Pancreas (tissue), 10 donors: ENCODE measurements around the gene ZFAND2B. TPM values are rescaled to one million over a fixed set of nuclear protein-coding genes. Genes with fewer than 3 reads are reported as not detected.

ENCODE experiments used
- ATAC-seq, 4 donors: fragments of 200-7000 bp; cut with Tn5 transposase; one replicate each; pipeline versions ENCODE4 v1.8.0 to v1.9.1; 2020; ENCODE audit warnings: mild to moderate bottlenecking in 4 of 4, moderate library complexity in 4 of 4
- DNase-seq, 6 donors: peaks; one replicate each; pipeline ENCODE4 v3.0.0-alpha.2; 2020
- FAIRE-seq: peaks from 2 replicates; lab custom pipeline; 2012; peaks lifted over from hg19 to GRCh38; lab: Jason Lieb, UNC
- H3K27ac ChIP-seq, 4 donors: fragments of 200-600 bp; sonication (generic); 1 replicate in 3 of 4; 2 replicates in 1 of 4; pipeline versions ENCODE4 v1.5.0 to v1.8.0; 2020
- H3K27me3 ChIP-seq, 4 donors: fragments of 200-600 bp; one replicate each; pipeline ENCODE4 v1.8.0; 2021
- H3K36me3 ChIP-seq, 3 donors: fragments of 200-600 bp; sonication (generic) in 1 of 3; one replicate each; pipeline versions ENCODE4 v1.5.0 to v1.8.0; 2020 to 2021
- H3K4me1 ChIP-seq, 3 donors: fragments of 200-600 bp; one replicate each; pipeline ENCODE4 v1.8.0; 2021
- H3K4me3 ChIP-seq, 4 donors: fragments of 200-600 bp; sonication (generic) in 2 of 4; one replicate each; pipeline versions ENCODE4 v1.5.0 to v1.8.0; 2020 to 2021
- H3K9me3 ChIP-seq, 4 donors: fragments of 200-600 bp; one replicate each; pipeline ENCODE4 v1.8.0; 2021
- CTCF ChIP-seq, 4 donors: fragments of 200-600 bp; sonication (generic) in 3 of 4; IDR thresholded peaks; one replicate each; pipeline versions ENCODE4 v1.5.0 to v1.8.0; 2021; ENCODE audit warnings: antibody characterized with exemption in 4 of 4
- WGBS, 2 donors: extraction: QIAGEN DNeasy Blood & Tissue Kit; methylation state at CpG; one replicate each; pipeline ENCODE4 v1.1.7; 2013; 5-methylcytosine and 5-hydroxymethylcytosine counted together
- intact Hi-C, 3 donors: fragments of 100-400 bp; cut with DNase I; formaldehyde crosslinking; loops; one replicate each; pipeline versions ENCODE4 v1.11.1 to v1.14.2; 2022
- polyA plus RNA-seq, 2 donors: library from polyadenylated mRNA; stranded (reverse); fragments of 200-250 nt; gene quantifications; one replicate each; pipeline ENCODE4 v1.2.3, GENCODE V29; 2013
- total RNA-seq, 6 donors: library from RNA; stranded (reverse); fragmentation: NEBNext Ultra II Directional in 4 of 6; extraction: Animal tissue kit (Norgen Biotek cat#: 25700) in 4 of 6; gene quantifications; one replicate each; pipeline versions ENCODE4 v1.2.1 to v1.2.4, GENCODE V29; 2021 to 2023
- donor health status: healthy with polysubstance abuse.
- donor health status: DM: no; HTN: no; CAD: no; lungs with moderate emphysema.
- donor health status: DM: no; HTN: no; CAD: no.
- donor health status: control.
- donor health status: control.
- donor health status: Bipolar disorder and iron deficiency.
- donor health status: DM: yes; HTN: yes; CAD: no.
- donor health status: DM: no; HTN: no; CAD: no.
- donor health status: DM: no; HTN: no; CAD: no.
- donor health status: DM: yes; HTN: yes; CAD: no.

The ZFAND2B gene
- total and polyA plus RNA-seq, 8 donors: 18.9 to 66.9 (median 27.1) TPM

- peaks cover 13 to 39% (median 16%) of the 10 kb centered on the region in 3 donors for H3K4me1 ChIP-seq
- no peaks in the 10 kb centered on the region for H3K27me3 ChIP-seq
- 8 to 12% methylated on average over 6 of the region's 6 CpGs for WGBS, 2 donors
- intact Hi-C loops: no loop called here
- DNase-seq (no peak), FAIRE-seq (no peak), ATAC-seq (no peak)
- peak overlapping the region; percentile 66 to 81 (median 70) for H3K4me3 ChIP-seq
- no peaks in the 10 kb centered on the region for H3K36me3 ChIP-seq
- H3K27ac ChIP-seq: peak overlapping the region; percentile 78 to 92 (median 85)
- TF ChIP-seq CTCF (IDR thresholded peaks at IDR 0.05): no peak
- H3K9me3 ChIP-seq: no peaks in the 10 kb centered on the region
Observed at GRCh38 chr2:219244789-219245147, 38.2 kb downstream of the ZFAND2B start.

- ATAC-seq: peak; percentile 79 to 88 (median 82)
- peaks cover 0 to 1% (median 0%) of the 10 kb centered on the region in 3 donors for H3K36me3 ChIP-seq
- no peaks in the 10 kb centered on the region for H3K27me3 ChIP-seq
- TF ChIP-seq CTCF (IDR thresholded peaks at IDR 0.05): no peak
- H3K9me3 ChIP-seq: no peaks in the 10 kb centered on the region
- no peak for FAIRE-seq
- DNase-seq: peak; percentile 89 to 98 (median 93)
- peaks cover 17 to 45% (median 22%) of the 10 kb centered on the region in 3 donors for H3K4me1 ChIP-seq
- WGBS, 2 donors: 0% methylated on average over 42 to 46 of the region's 46 CpGs
- H3K27ac ChIP-seq: peak within 1 kb of the TSS; percentile 78 to 92 (median 85)
- peak within 1 kb of the TSS; percentile 66 to 81 (median 70) for H3K4me3 ChIP-seq
- intact Hi-C loops: no loop called here
Observed at GRCh38 chr2:219245148-219245898, 38.7 kb downstream of the ZFAND2B start, which contains the start of the genes GLB1L and STK16. Gene GLB1L (minus strand): TSS chr2:219245444. CDS start chr2:219243573, 1,871 bp downstream. Gene STK16 (plus strand): TSS chr2:219245479. CDS start chr2:219246000, 521 bp downstream.

- H3K9me3 ChIP-seq: no peaks in the 10 kb centered on the region
- no peak for DNase-seq
- no peak for TF ChIP-seq CTCF (IDR thresholded peaks at IDR 0.05)
- intact Hi-C loops: no loop called here
- peak overlapping the region; percentile 78 to 92 (median 85) for H3K27ac ChIP-seq
- no peaks in the 10 kb centered on the region for H3K27me3 ChIP-seq
- ATAC-seq: no peak
- WGBS, 2 donors: 10 to 11% methylated on average over 10 of the region's 10 CpGs
- no peak for FAIRE-seq
- peak overlapping the region; percentile 66 to 81 (median 70) for H3K4me3 ChIP-seq
- peaks cover 22 to 50% (median 26%) of the 10 kb centered on the region in 3 donors for H3K4me1 ChIP-seq
- peaks cover 0 to 5% (median 0%) of the 10 kb centered on the region in 3 donors for H3K36me3 ChIP-seq
Observed at GRCh38 chr2:219245899-219246230, 39.3 kb downstream of the ZFAND2B start.

GRCh38 chr2:219246559-219246958 lies 40.0 kb downstream of the ZFAND2B start:
- peak overlapping the region in 1 of 4 donors; percentile 92 for H3K27ac ChIP-seq
- intact Hi-C loops: no loop called here
- H3K4me1 ChIP-seq: peaks cover 24 to 55% (median 26%) of the 10 kb centered on the region in 3 donors
- no peak for TF ChIP-seq CTCF (IDR thresholded peaks at IDR 0.05)
- no peak overlapping the region for H3K4me3 ChIP-seq
- FAIRE-seq (no peak), DNase-seq (no peak), ATAC-seq (no peak)
- H3K9me3 ChIP-seq: no peaks in the 10 kb centered on the region
- WGBS, 2 donors: 91 to 95% methylated on average over 10 of the region's 10 CpGs
- peaks cover 0 to 5% (median 0%) of the 10 kb centered on the region in 3 donors for H3K36me3 ChIP-seq
- H3K27me3 ChIP-seq: no peaks in the 10 kb centered on the region
